ENCODE data around the gene GPM6B.

The GPM6B gene

DNA sequence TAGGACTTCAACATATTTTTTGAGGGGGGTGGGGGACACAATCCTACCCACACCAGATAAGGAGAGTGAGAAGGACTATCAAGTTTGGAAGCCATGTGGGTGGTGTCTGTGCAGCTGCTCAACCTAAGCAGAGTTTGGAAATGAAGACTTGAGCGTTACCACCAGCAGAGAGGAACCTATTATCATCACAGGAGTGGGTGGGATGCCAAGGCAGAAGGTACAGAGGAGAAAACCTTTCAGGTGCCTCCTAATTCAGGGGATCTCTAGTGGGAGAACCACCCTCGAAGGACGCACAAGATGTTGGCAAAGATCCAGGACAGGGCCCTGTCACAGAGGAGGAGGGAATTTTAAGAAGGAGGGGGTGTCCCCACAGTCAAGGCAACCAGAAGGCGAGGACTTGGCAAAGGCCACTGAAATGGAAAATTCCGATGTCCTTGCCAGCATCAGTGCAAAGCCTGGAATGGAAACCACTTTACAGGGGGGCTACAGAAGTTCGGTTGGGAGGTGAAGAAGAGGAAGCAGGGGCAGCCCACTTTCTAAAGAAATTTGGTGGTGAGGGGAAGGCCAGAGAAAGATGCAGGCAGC is 8.4 kb upstream of the GPM6B start:
- Histone ChIP-seq H3K27ac (ENCODE audit: low read depth in 2 of 2, low read length in 2 of 2) (no peak overlapping the region), H3K4me1 (ENCODE audit: control insufficient read depth in 2 of 2, insufficient read depth in 2 of 2, low read length in 2 of 2) (no peaks in the 10 kb centered on the region), H3K36me3 (ENCODE audit: control insufficient read depth in 2 of 2, insufficient read depth in 2 of 2, low read length in 2 of 2) (no peaks in the 10 kb centered on the region), H3K9ac (ENCODE audit: low read depth in 1 of 2, low read length in 2 of 2) (no peak overlapping the region), H3K9me3 (ENCODE audit: control insufficient read depth in 2 of 2, low read length in 2 of 2) (no peaks in the 10 kb centered on the region), H3K27me3 (ENCODE audit: control insufficient read depth in 2 of 2, insufficient read depth in 2 of 2, low read length in 2 of 2) (peaks cover 10 to 16% of the 10 kb centered on the region in 2 donors), H3K4me3 (ENCODE audit: low read length in 2 of 2) (no peak overlapping the region)

- H3K9ac ChIP-seq (ENCODE audit: low read depth in 1 of 2, low read length in 2 of 2) = no peak overlapping the region
- no peaks in the 10 kb centered on the region for H3K4me1 ChIP-seq (ENCODE audit: control insufficient read depth in 2 of 2, insufficient read depth in 2 of 2, low read length in 2 of 2)
- H3K9me3 ChIP-seq (ENCODE audit: control insufficient read depth in 2 of 2, low read length in 2 of 2) = no peaks in the 10 kb centered on the region
- peaks cover 14 to 19% of the 10 kb centered on the region in 2 donors for H3K27me3 ChIP-seq (ENCODE audit: control insufficient read depth in 2 of 2, insufficient read depth in 2 of 2, low read length in 2 of 2)
- H3K4me3 ChIP-seq (ENCODE audit: low read length in 2 of 2) = no peak overlapping the region
- no peak overlapping the region for H3K27ac ChIP-seq (ENCODE audit: low read depth in 2 of 2, low read length in 2 of 2)
- H3K36me3 ChIP-seq (ENCODE audit: control insufficient read depth in 2 of 2, insufficient read depth in 2 of 2, low read length in 2 of 2) = no peaks in the 10 kb centered on the region
Measured at GRCh38 chrX:13824746-13825145, 7.9 kb upstream of the GPM6B start.

DNA sequence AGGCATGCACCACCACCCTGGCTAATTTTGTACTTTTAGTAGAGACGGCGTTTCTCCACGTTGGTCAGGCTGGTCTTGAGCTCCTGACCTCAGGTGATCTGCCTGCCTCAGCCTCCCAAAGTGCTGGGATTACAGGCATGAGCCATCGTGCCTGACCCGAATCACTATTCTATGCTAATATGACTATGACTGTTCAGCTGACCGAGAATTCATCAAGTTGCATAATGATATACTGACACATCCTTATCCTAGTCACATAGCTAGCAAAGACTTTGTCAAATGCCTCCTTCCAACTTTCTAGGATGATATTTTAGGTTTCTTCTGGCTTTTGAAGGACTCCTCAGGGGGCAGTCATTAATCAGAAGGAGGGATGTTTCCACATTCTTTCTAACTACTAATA is 4.8 kb upstream of the GPM6B start:
- H3K27me3 ChIP-seq (ENCODE audit: control insufficient read depth in 2 of 2, insufficient read depth in 2 of 2, low read length in 2 of 2) = peaks cover 12 to 14% of the 10 kb centered on the region in 2 donors
- no peaks in the 10 kb centered on the region for H3K4me1 ChIP-seq (ENCODE audit: control insufficient read depth in 2 of 2, insufficient read depth in 2 of 2, low read length in 2 of 2)
- H3K9me3 ChIP-seq (ENCODE audit: control insufficient read depth in 2 of 2, low read length in 2 of 2) = no peaks in the 10 kb centered on the region
- no peak overlapping the region for H3K27ac ChIP-seq (ENCODE audit: low read depth in 2 of 2, low read length in 2 of 2)
- no peak overlapping the region for H3K9ac ChIP-seq (ENCODE audit: low read depth in 1 of 2, low read length in 2 of 2)
- no peaks in the 10 kb centered on the region for H3K36me3 ChIP-seq (ENCODE audit: control insufficient read depth in 2 of 2, insufficient read depth in 2 of 2, low read length in 2 of 2)
- no peak overlapping the region for H3K4me3 ChIP-seq (ENCODE audit: low read length in 2 of 2)

- Histone ChIP-seq H3K27me3 (ENCODE audit: control insufficient read depth in 2 of 2, insufficient read depth in 2 of 2, low read length in 2 of 2) (peaks cover 15 to 17% of the 10 kb centered on the region in 2 donors), H3K9me3 (ENCODE audit: control insufficient read depth in 2 of 2, low read length in 2 of 2) (no peaks in the 10 kb centered on the region), H3K36me3 (ENCODE audit: control insufficient read depth in 2 of 2, insufficient read depth in 2 of 2, low read length in 2 of 2) (no peaks in the 10 kb centered on the region), H3K4me1 (ENCODE audit: control insufficient read depth in 2 of 2, insufficient read depth in 2 of 2, low read length in 2 of 2) (no peaks in the 10 kb centered on the region), H3K4me3 (ENCODE audit: low read length in 2 of 2) (no peak overlapping the region), H3K9ac (ENCODE audit: low read depth in 1 of 2, low read length in 2 of 2) (no peak overlapping the region), H3K27ac (ENCODE audit: low read depth in 2 of 2, low read length in 2 of 2) (no peak overlapping the region)
Measured at GRCh38 chrX:13816176-13816575, 717 bp downstream of the GPM6B start.

DNA sequence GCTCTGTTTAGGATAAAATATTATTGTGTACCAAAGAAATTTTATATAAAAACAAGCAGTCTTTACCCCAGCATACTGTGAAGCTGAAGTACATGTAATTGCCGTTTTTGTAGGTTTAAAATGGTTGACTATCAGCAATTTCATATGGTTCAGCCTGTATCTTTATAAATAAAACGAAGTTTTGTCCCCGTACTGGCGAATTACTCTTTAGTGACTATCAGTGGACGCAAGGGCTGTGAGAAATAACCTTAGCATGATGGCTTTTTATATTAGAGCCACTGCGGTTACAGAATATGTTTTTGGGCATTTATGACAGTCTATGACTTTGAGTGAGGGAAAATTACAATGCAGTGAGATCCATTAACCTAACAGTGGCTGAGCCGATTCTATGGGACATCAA is 1.2 kb downstream of the GPM6B start:
- Histone ChIP-seq H3K4me3 (ENCODE audit: low read length in 2 of 2) (no peak overlapping the region), H3K36me3 (ENCODE audit: control insufficient read depth in 2 of 2, insufficient read depth in 2 of 2, low read length in 2 of 2) (no peaks in the 10 kb centered on the region), H3K27me3 (ENCODE audit: control insufficient read depth in 2 of 2, insufficient read depth in 2 of 2, low read length in 2 of 2) (peaks cover 14 to 17% of the 10 kb centered on the region in 2 donors), H3K4me1 (ENCODE audit: control insufficient read depth in 2 of 2, insufficient read depth in 2 of 2, low read length in 2 of 2) (no peaks in the 10 kb centered on the region), H3K27ac (ENCODE audit: low read depth in 2 of 2, low read length in 2 of 2) (no peak overlapping the region), H3K9ac (ENCODE audit: low read depth in 1 of 2, low read length in 2 of 2) (no peak overlapping the region), H3K9me3 (ENCODE audit: control insufficient read depth in 2 of 2, low read length in 2 of 2) (no peaks in the 10 kb centered on the region)

- H3K4me1 ChIP-seq (ENCODE audit: control insufficient read depth in 2 of 2, insufficient read depth in 2 of 2, low read length in 2 of 2) = no peaks in the 10 kb centered on the region
- H3K36me3 ChIP-seq (ENCODE audit: control insufficient read depth in 2 of 2, insufficient read depth in 2 of 2, low read length in 2 of 2) = no peaks in the 10 kb centered on the region
- H3K9ac ChIP-seq (ENCODE audit: low read depth in 1 of 2, low read length in 2 of 2) = no peak overlapping the region
- H3K4me3 ChIP-seq (ENCODE audit: low read length in 2 of 2) = no peak overlapping the region
- peaks cover 7 to 15% of the 10 kb centered on the region in 2 donors for H3K27me3 ChIP-seq (ENCODE audit: control insufficient read depth in 2 of 2, insufficient read depth in 2 of 2, low read length in 2 of 2)
- no peaks in the 10 kb centered on the region for H3K9me3 ChIP-seq (ENCODE audit: control insufficient read depth in 2 of 2, low read length in 2 of 2)
- no peak overlapping the region for H3K27ac ChIP-seq (ENCODE audit: low read depth in 2 of 2, low read length in 2 of 2)
Measured at GRCh38 chrX:13808865-13809264, 8.0 kb downstream of the GPM6B start.

DNA sequence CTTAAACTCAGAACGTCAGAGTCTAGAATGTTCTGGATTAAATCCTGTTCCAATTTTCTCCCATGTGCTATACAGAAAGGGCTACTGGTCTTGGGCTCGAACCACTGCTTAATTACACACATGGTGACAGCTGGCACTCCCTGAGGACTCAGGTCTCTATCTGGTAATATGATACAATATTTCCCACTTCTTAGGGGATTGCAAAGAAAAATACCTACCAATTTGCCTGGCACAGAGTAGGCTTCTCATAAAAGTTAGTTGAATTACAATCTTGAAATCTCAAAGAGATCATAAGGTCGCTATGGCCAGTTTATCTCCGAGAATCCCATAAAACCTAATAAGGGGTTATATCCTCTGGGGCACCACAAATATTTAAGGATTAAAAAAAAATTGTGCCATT is 8.6 kb downstream of the GPM6B start:
- no peak overlapping the region for H3K9ac ChIP-seq (ENCODE audit: low read depth in 1 of 2, low read length in 2 of 2)
- H3K4me3 ChIP-seq (ENCODE audit: low read length in 2 of 2) = no peak overlapping the region
- no peaks in the 10 kb centered on the region for H3K4me1 ChIP-seq (ENCODE audit: control insufficient read depth in 2 of 2, insufficient read depth in 2 of 2, low read length in 2 of 2)
- H3K27ac ChIP-seq (ENCODE audit: low read depth in 2 of 2, low read length in 2 of 2) = no peak overlapping the region
- H3K27me3 ChIP-seq (ENCODE audit: control insufficient read depth in 2 of 2, insufficient read depth in 2 of 2, low read length in 2 of 2) = peaks cover 7 to 15% of the 10 kb centered on the region in 2 donors
- H3K9me3 ChIP-seq (ENCODE audit: control insufficient read depth in 2 of 2, low read length in 2 of 2) = no peaks in the 10 kb centered on the region
- H3K36me3 ChIP-seq (ENCODE audit: control insufficient read depth in 2 of 2, insufficient read depth in 2 of 2, low read length in 2 of 2) = no peaks in the 10 kb centered on the region

DNA sequence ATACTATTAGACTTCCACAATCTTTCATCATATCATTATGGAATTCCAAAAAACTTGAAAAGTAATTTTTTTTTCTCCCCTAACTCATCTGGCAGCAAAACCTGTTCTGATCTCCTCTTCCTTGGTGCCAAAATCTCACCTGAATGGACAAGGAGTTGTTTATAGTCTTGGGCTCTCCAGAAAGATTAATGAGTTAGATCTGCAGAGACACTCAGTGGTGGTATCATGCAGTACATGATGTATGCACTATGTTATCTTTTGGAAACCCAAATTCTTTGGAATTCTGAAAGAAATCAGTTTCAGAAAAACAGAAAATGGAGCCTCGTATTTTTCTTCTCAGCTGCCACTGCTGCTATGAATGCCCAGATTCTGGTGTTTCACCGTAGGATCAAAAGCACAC is 11.7 kb downstream of the GPM6B start:
- Histone ChIP-seq H3K36me3 (ENCODE audit: control insufficient read depth in 2 of 2, insufficient read depth in 2 of 2, low read length in 2 of 2) (no peaks in the 10 kb centered on the region), H3K4me3 (ENCODE audit: low read length in 2 of 2) (no peak overlapping the region), H3K9me3 (ENCODE audit: control insufficient read depth in 2 of 2, low read length in 2 of 2) (no peaks in the 10 kb centered on the region), H3K27ac (ENCODE audit: low read depth in 2 of 2, low read length in 2 of 2) (no peak overlapping the region), H3K9ac (ENCODE audit: low read depth in 1 of 2, low read length in 2 of 2) (no peak overlapping the region), H3K4me1 (ENCODE audit: control insufficient read depth in 2 of 2, insufficient read depth in 2 of 2, low read length in 2 of 2) (no peaks in the 10 kb centered on the region), H3K27me3 (ENCODE audit: control insufficient read depth in 2 of 2, insufficient read depth in 2 of 2, low read length in 2 of 2) (peaks cover 5 to 12% of the 10 kb centered on the region in 2 donors)

DNA sequence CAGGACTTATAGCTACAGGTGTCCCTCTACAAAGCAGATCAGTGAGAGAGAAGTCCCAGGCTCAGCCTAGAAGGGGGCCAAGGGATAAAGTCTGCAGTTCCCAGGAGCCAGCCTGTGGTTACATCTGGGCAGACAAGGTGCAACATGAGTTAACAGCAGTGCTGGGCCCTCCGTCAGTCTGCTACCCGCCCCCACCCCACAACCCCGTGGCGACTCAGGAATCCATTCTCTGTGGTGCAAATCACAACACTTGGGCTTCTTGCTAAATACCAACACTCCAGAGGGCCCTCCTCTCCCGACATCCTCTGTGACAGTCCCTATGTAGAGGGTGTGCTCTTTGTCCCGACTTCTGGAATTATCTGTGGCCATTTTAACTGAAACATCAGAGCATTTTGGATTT is 13.8 kb downstream of the GPM6B start:
- no peak overlapping the region for H3K9ac ChIP-seq (ENCODE audit: low read depth in 1 of 2, low read length in 2 of 2)
- peaks cover 9 to 16% of the 10 kb centered on the region in 2 donors for H3K27me3 ChIP-seq (ENCODE audit: control insufficient read depth in 2 of 2, insufficient read depth in 2 of 2, low read length in 2 of 2)
- no peak overlapping the region for H3K27ac ChIP-seq (ENCODE audit: low read depth in 2 of 2, low read length in 2 of 2)
- H3K4me3 ChIP-seq (ENCODE audit: low read length in 2 of 2) = no peak overlapping the region
- H3K9me3 ChIP-seq (ENCODE audit: control insufficient read depth in 2 of 2, low read length in 2 of 2) = no peaks in the 10 kb centered on the region
- no peaks in the 10 kb centered on the region for H3K36me3 ChIP-seq (ENCODE audit: control insufficient read depth in 2 of 2, insufficient read depth in 2 of 2, low read length in 2 of 2)
- H3K4me1 ChIP-seq (ENCODE audit: control insufficient read depth in 2 of 2, insufficient read depth in 2 of 2, low read length in 2 of 2) = no peaks in the 10 kb centered on the region

GRCh38 chrX:13798184-13798583 is 18.7 kb downstream of the GPM6B start:
- no peak overlapping the region for H3K4me3 ChIP-seq (ENCODE audit: low read length in 2 of 2)
- peaks cover 17 to 21% of the 10 kb centered on the region in 2 donors for H3K27me3 ChIP-seq (ENCODE audit: control insufficient read depth in 2 of 2, insufficient read depth in 2 of 2, low read length in 2 of 2)
- H3K9ac ChIP-seq (ENCODE audit: low read depth in 1 of 2, low read length in 2 of 2) = no peak overlapping the region
- no peak overlapping the region for H3K27ac ChIP-seq (ENCODE audit: low read depth in 2 of 2, low read length in 2 of 2)
- no peaks in the 10 kb centered on the region for H3K36me3 ChIP-seq (ENCODE audit: control insufficient read depth in 2 of 2, insufficient read depth in 2 of 2, low read length in 2 of 2)
- no peaks in the 10 kb centered on the region for H3K9me3 ChIP-seq (ENCODE audit: control insufficient read depth in 2 of 2, low read length in 2 of 2)
- H3K4me1 ChIP-seq (ENCODE audit: control insufficient read depth in 2 of 2, insufficient read depth in 2 of 2, low read length in 2 of 2) = no peaks in the 10 kb centered on the region

DNA sequence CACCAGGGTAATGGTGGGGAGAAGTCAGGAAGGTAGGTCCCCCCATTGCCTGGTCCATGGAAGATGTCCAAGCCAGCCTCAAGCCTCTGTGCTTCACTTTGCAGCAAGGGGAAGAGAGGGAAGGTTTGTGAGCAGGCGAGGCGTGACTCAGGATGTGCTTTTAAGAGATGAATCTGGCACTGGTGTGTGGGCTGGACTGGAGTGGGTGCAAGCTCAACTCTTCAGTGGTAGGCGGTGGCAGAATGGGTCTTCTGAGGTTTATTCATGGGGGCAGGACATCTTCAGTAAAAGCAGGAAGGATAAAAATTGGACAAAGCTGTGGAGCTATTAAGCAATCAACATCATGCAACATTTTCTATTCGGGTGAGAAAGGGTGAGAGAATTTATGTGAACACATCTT is 19.4 kb downstream of the GPM6B start:
- H3K27me3 ChIP-seq (ENCODE audit: control insufficient read depth in 2 of 2, insufficient read depth in 2 of 2, low read length in 2 of 2) = peaks cover 14 to 21% of the 10 kb centered on the region in 2 donors
- no peaks in the 10 kb centered on the region for H3K9me3 ChIP-seq (ENCODE audit: control insufficient read depth in 2 of 2, low read length in 2 of 2)
- H3K4me1 ChIP-seq (ENCODE audit: control insufficient read depth in 2 of 2, insufficient read depth in 2 of 2, low read length in 2 of 2) = no peaks in the 10 kb centered on the region
- H3K36me3 ChIP-seq (ENCODE audit: control insufficient read depth in 2 of 2, insufficient read depth in 2 of 2, low read length in 2 of 2) = no peaks in the 10 kb centered on the region
- no peak overlapping the region for H3K9ac ChIP-seq (ENCODE audit: low read depth in 1 of 2, low read length in 2 of 2)
- H3K27ac ChIP-seq (ENCODE audit: low read depth in 2 of 2, low read length in 2 of 2) = no peak overlapping the region
- no peak overlapping the region for H3K4me3 ChIP-seq (ENCODE audit: low read length in 2 of 2)

Data from mucosa of rectum (tissue), 2 donors.